ENCODE measurements around the gene PLA2R1.
"Not testable (repeated sequence)": the region's sequence is repeated elsewhere in the genome, so short reads cannot be mapped to it uniquely, and the experiment has no call there.

PLA2R1 gene

GRCh38 chr2:160063271-160063670, 856 bp upstream of the PLA2R1 start:
- DNase-seq: no peak

GRCh38 chr2:160061944-160062291, 497 bp downstream of the PLA2R1 start:
- DNase-seq: no peak

GRCh38 chr2:160061533-160061932, 882 bp downstream of the PLA2R1 start:
- no peak for DNase-seq

GRCh38 chr2:160060297-160060696, 2.1 kb downstream of the PLA2R1 start:
- no peak for DNase-seq

GRCh38 chr2:160057356-160057755, 5.1 kb downstream of the PLA2R1 start:
- DNase-seq: no peak

- DNase-seq: no peak
Measured at GRCh38 chr2:160055726-160056108, 6.7 kb downstream of the PLA2R1 start.

- DNase-seq: no peak
Measured at GRCh38 chr2:160054984-160055725, 7.3 kb downstream of the PLA2R1 start.

GRCh38 chr2:160053946-160054345, 8.5 kb downstream of the PLA2R1 start:
- DNase-seq: no peak

GRCh38 chr2:160052531-160052930, 9.9 kb downstream of the PLA2R1 start:
- no peak for DNase-seq

GRCh38 chr2:160051371-160051800, 11.0 kb downstream of the PLA2R1 start:
- no peak for DNase-seq

GRCh38 chr2:160050147-160050546, 12.3 kb downstream of the PLA2R1 start:
- no peak for DNase-seq

GRCh38 chr2:160045703-160046210, 16.7 kb downstream of the PLA2R1 start:
- DNase-seq: no peak

- no peak for DNase-seq
Measured at GRCh38 chr2:160044728-160045127, 17.7 kb downstream of the PLA2R1 start.

GRCh38 chr2:160043265-160043664, 19.1 kb downstream of the PLA2R1 start:
- no peak for DNase-seq

GRCh38 chr2:160042054-160042453, 20.4 kb downstream of the PLA2R1 start:
- no peak for DNase-seq

- no peak for DNase-seq
Measured at GRCh38 chr2:160041091-160041490, 21.3 kb downstream of the PLA2R1 start.

- DNase-seq: no peak
Measured at GRCh38 chr2:160039166-160039903, 23.1 kb downstream of the PLA2R1 start.

- not testable (repeated sequence) for DNase-seq
Measured at GRCh38 chr2:160038662-160039061, 23.8 kb downstream of the PLA2R1 start.

- DNase-seq: no peak
Measured at GRCh38 chr2:160036736-160037135, 25.7 kb downstream of the PLA2R1 start.

GRCh38 chr2:160035125-160035524, 27.3 kb downstream of the PLA2R1 start:
- DNase-seq: no peak

- no peak for DNase-seq
Measured at GRCh38 chr2:160034396-160034795, 28.0 kb downstream of the PLA2R1 start.

- no peak for DNase-seq
Measured at GRCh38 chr2:160033732-160034392, 28.6 kb downstream of the PLA2R1 start.

- no peak for DNase-seq
Measured at GRCh38 chr2:160029270-160029628, 33.2 kb downstream of the PLA2R1 start.
